K562 (cell line): ENCODE measurements around the gene PRR19. TPM values are rescaled to one million over a fixed set of nuclear protein-coding genes. Genes with fewer than 3 reads are reported as not detected.

Experiments
- ATAC-seq: fragments of 200-7000 bp; cut with Tn5 transposase; 3 replicates; pipeline ENCODE4 v1.9.1; 2020; ENCODE audit warnings: moderate library complexity
- BruUV-seq: library from RNA; stranded (reverse); fragments of 400-500 nt; replicated peaks from 2 replicates; lab custom pipeline; 2021; lab: Mats Ljungman, UMichigan
- CTCF ChIA-PET: fragments of 300-600 bp; formaldehyde crosslinking; extraction: SDS; loops from one replicate; lab custom pipeline; 2021; ENCODE audit warnings: low intra/inter-chr PET ratio; lab: Yijun Ruan, JAX
- POLR2A ChIA-PET: fragments of 300-600, 350-650 bp; sonication (Branson Sonifier 250); formaldehyde crosslinking; extraction: SDS; loops from one replicate; lab custom pipeline; 2021; ENCODE audit warnings: antibody characterized with exemption, inconsistent platforms; lab: Yijun Ruan, JAX
- DNase-seq, 4 experiments: peaks; one replicate each; pipeline versions ENCODE4 v3.0.0 to v3.0.0-alpha.2; 2011 to 2018; ENCODE audit warnings: low spot score in 3 of 4, mixed read lengths in 3 of 4; ENCODE audit errors: extremely low read depth in 1 of 4
- FAIRE-seq: peaks from 2 replicates; lab custom pipeline; 2011; peaks lifted over from hg19 to GRCh38; lab: Jason Lieb, UNC
- H2AFZ ChIP-seq: 2 replicates; pipeline ENCODE4 v1.6.0; 2011; ENCODE audit warnings: low read depth, low read length, control low read depth, inconsistent platforms
- H3K27ac ChIP-seq: fragments of 200-600 bp; 3 replicates; pipeline ENCODE4 v1.8.0; 2011; ENCODE audit warnings: low read depth, mild to moderate bottlenecking, control low read depth, inconsistent platforms, low read length, moderate library complexity, mixed read lengths; ENCODE audit errors: extremely low read depth
- H3K27me3 ChIP-seq, 2 experiments: fragments of 300-600 bp in 1 of 2; 2 replicates in 1 of 2; 3 replicates in 1 of 2; pipeline versions ENCODE4 v1.6.0 to v1.8.0; 2011; ENCODE audit warnings: inconsistent platforms in 2 of 2, low read length in 2 of 2, mild to moderate bottlenecking in 1 of 2, mixed read lengths in 1 of 2, moderate library complexity in 1 of 2; ENCODE audit not compliant: control insufficient read depth in 2 of 2, insufficient read depth in 2 of 2
- H3K36me3 ChIP-seq: fragments of 300-600 bp; 3 replicates; pipeline ENCODE4 v1.8.0; 2011; ENCODE audit warnings: mild to moderate bottlenecking, low read length, inconsistent platforms; ENCODE audit not compliant: control insufficient read depth, insufficient read depth
- H3K4me1 ChIP-seq, 2 experiments: fragments of 200-600 bp in 1 of 2; replicated peaks in 1 of 2; 2 replicates in 1 of 2; 3 replicates in 1 of 2; pipeline versions ENCODE4 v1.5.1 to v1.8.0; 2011; ENCODE audit warnings: inconsistent platforms in 2 of 2, low read length in 2 of 2, mild to moderate bottlenecking in 1 of 2, mixed read lengths in 1 of 2, moderate library complexity in 1 of 2; ENCODE audit not compliant: control insufficient read depth in 2 of 2, insufficient read depth in 2 of 2
- H3K4me2 ChIP-seq: 2 replicates; pipeline ENCODE4 v1.6.1; 2011; ENCODE audit warnings: low read length, control low read depth, inconsistent platforms, mixed read lengths; ENCODE audit not compliant: insufficient read depth
- H3K4me3 ChIP-seq: fragments of 200-600 bp; sonication (generic), shearing (Covaris generic); 2 replicates; pipeline ENCODE4 v1.5.1; 2016; ENCODE audit warnings: control low read depth, inconsistent platforms
- H3K79me2 ChIP-seq: fragments of 200-600 bp; 3 replicates; pipeline ENCODE4 v1.8.0; 2011; ENCODE audit warnings: low read length, inconsistent platforms; ENCODE audit not compliant: control insufficient read depth, insufficient read depth
- H3K9ac ChIP-seq, 2 experiments: 2 replicates each; pipeline versions ENCODE4 v1.6.0 to v1.6.1; 2011; ENCODE audit warnings: low read depth in 2 of 2, low read length in 2 of 2, control low read depth in 1 of 2, inconsistent platforms in 1 of 2, mild to moderate bottlenecking in 1 of 2, mixed read lengths in 1 of 2; ENCODE audit not compliant: insufficient read depth in 1 of 2
- H3K9me1 ChIP-seq: one replicate; pipeline ENCODE4 v1.6.0; 2011; ENCODE audit warnings: inconsistent platforms, mild to moderate bottlenecking, low read length, moderate library complexity; ENCODE audit not compliant: control insufficient read depth, insufficient read depth
- H3K9me3 ChIP-seq: replicated peaks from 2 replicates; pipeline ENCODE4 v1.5.1; 2011; ENCODE audit warnings: low read depth, low read length, inconsistent platforms; ENCODE audit not compliant: control insufficient read depth, insufficient read depth
- H4K20me1 ChIP-seq: replicated peaks from 2 replicates; pipeline ENCODE4 v1.6.1; 2011; ENCODE audit warnings: low read length, inconsistent platforms, mixed read lengths; ENCODE audit not compliant: control insufficient read depth, insufficient read depth
- FOXK2 ChIP-seq, 2 experiments: fragments of 450-650 bp; IDR thresholded peaks in 1 of 2; conservative IDR thresholded peaks in 1 of 2; 2 replicates each; pipeline ENCODE4 v1.6.1; 2016; ENCODE audit warnings: low read depth in 2 of 2, mild to moderate bottlenecking in 1 of 2
- FOXM1 ChIP-seq, 2 experiments: fragments of 450-650 bp in 1 of 2; sonication (generic) in 1 of 2; formaldehyde crosslinking in 1 of 2; IDR thresholded peaks; 2 replicates each; pipeline versions ENCODE4 v1.6.1 to v1.9.0; 2017 to 2022; ENCODE audit warnings: low read depth in 2 of 2, mild to moderate bottlenecking in 2 of 2, missing genetic modification reagents in 1 of 2, moderate library complexity in 1 of 2
- HLTF ChIP-seq: fragments of 450-650 bp; IDR thresholded peaks from 2 replicates; pipeline ENCODE4 v1.6.1; 2016
- MIER1 ChIP-seq: fragments of 450-650 bp; IDR thresholded peaks from 2 replicates; pipeline ENCODE4 v1.6.1; 2016; ENCODE audit warnings: antibody characterized with exemption, mild to moderate bottlenecking, low read depth
- MLX ChIP-seq, 2 experiments: fragments of 450-650 bp in 1 of 2; sonication (generic) in 1 of 2; formaldehyde crosslinking; conservative IDR thresholded peaks; 2 replicates each; pipeline versions ENCODE4 v1.4.0 to v1.8.1; 2020 to 2022; ENCODE audit warnings: mild to moderate bottlenecking in 1 of 2, missing genetic modification reagents in 1 of 2
- MYBL2 ChIP-seq, 2 experiments: fragments of 450-650 bp in 1 of 2; sonication (generic) in 1 of 2; formaldehyde crosslinking in 1 of 2; IDR thresholded peaks; 2 replicates each; pipeline versions ENCODE4 v1.6.1 to v1.8.1; 2017 to 2022; ENCODE audit warnings: borderline replicate concordance in 1 of 2, inconsistent platforms in 1 of 2, low read depth in 1 of 2, mild to moderate bottlenecking in 1 of 2, missing genetic modification reagents in 1 of 2, moderate library complexity in 1 of 2
- PTRF ChIP-seq: fragments of 450-650 bp; IDR thresholded peaks from 2 replicates; pipeline ENCODE4 v1.6.1; 2016; ENCODE audit warnings: mild to moderate bottlenecking, missing genetic modification characterization, missing compliant biosample characterization
- RAD51 ChIP-seq: fragments of 450-650 bp; IDR thresholded peaks from 2 replicates; pipeline ENCODE4 v1.7.1; 2016; ENCODE audit warnings: low read depth, mild to moderate bottlenecking, borderline replicate concordance
- RBM14 ChIP-seq: fragments of 200-400 bp; formaldehyde crosslinking; IDR thresholded peaks from 2 replicates; pipeline ENCODE4 v1.6.1; 2018; ENCODE audit warnings: low read depth, mild to moderate bottlenecking, low read length, moderate library complexity, borderline replicate concordance; ENCODE audit not compliant: insufficient read depth
- SMC3 ChIP-seq: conservative IDR thresholded peaks from 2 replicates; pipeline ENCODE4 v1.6.1; 2011; ENCODE audit warnings: low read depth, low read length, improper control_type of control experiment; ENCODE audit not compliant: insufficient read depth
- TGIF2 ChIP-seq: sonication (generic); formaldehyde crosslinking; IDR thresholded peaks from 2 replicates; pipeline ENCODE4 v1.8.1; 2022; ENCODE audit warnings: mild to moderate bottlenecking, missing genetic modification reagents, moderate library complexity
- WHSC1 ChIP-seq: IDR thresholded peaks from one replicate; pipeline ENCODE4 v1.6.1; 2012; ENCODE audit warnings: low read length, control low read depth, inconsistent platforms
- XRCC3 ChIP-seq: fragments of 450-650 bp; IDR thresholded peaks from 2 replicates; pipeline ENCODE4 v1.6.1; 2017; ENCODE audit warnings: mild to moderate bottlenecking, moderate library complexity
- ZBTB17 ChIP-seq: fragments of 450-650 bp; formaldehyde crosslinking; IDR thresholded peaks from 2 replicates; pipeline ENCODE4 v1.4.0; 2020; ENCODE audit warnings: mild to moderate bottlenecking
- ZBTB2 ChIP-seq: fragments of 450-650 bp; IDR thresholded peaks from 2 replicates; pipeline ENCODE4 v1.6.1; 2016; ENCODE audit warnings: antibody characterized with exemption
- ZNF766 ChIP-seq: fragments of 200-800 bp; sonication (Bioruptor generic); conservative IDR thresholded peaks from 2 replicates; pipeline ENCODE4 v1.6.1; 2016; ENCODE audit warnings: missing genetic modification characterization, missing compliant biosample characterization
- WGBS: fragments of 100-300 bp; shearing (Covaris generic); methylation state at CpG from one replicate; pipeline ENCODE4 v1.1.6; 2016; ENCODE audit warnings: low coverage, mixed read lengths; ENCODE audit not compliant: insufficient coverage; ENCODE audit errors: missing lambda C conversion rate; 5-methylcytosine and 5-hydroxymethylcytosine counted together
- in situ Hi-C: fragments of 300-500 bp; cut with MboI; formaldehyde crosslinking; loops from 4 replicates; pipeline ENCODE4 v1.15.0; 2018; ENCODE audit warnings: inconsistent platforms, mixed read lengths
- intact Hi-C: fragments of 100-400 bp; cut with micrococcal nuclease; formaldehyde crosslinking; loops from 2 replicates; pipeline ENCODE4 v1.14.2; 2022
- polyA plus RNA-seq, 8 experiments: library from polyadenylated mRNA; depleted of rRNA in 4 of 8; stranded (reverse) in 5 of 8; unstranded in 3 of 8; fragments of >200 nt; fragmentation: Nextera tagmentation in 2 of 8; fragmentation: Illumina TruSeq in 1 of 8; extraction: Ambion mirVana in 2 of 8; extraction: Trizol in 1 of 8; gene quantifications; 2 replicates each; pipeline versions ENCODE4 v1.2.1 to v1.2.3, GENCODE V29; 2011 to 2014; ENCODE audit warnings: inconsistent platforms in 1 of 8, missing spikeins in 1 of 8
- total RNA-seq, 7 experiments: library from RNA; depleted of rRNA in 6 of 7; stranded (reverse); fragments of >200 nt in 6 of 7; fragmentation: Illumina TruSeq in 2 of 7; extraction: Trizol in 2 of 7; gene quantifications; 2 replicates each; pipeline versions ENCODE4 v1.2.1 to v1.2.3, GENCODE V29; 2011 to 2021; ENCODE audit warnings: low replicate concordance in 1 of 7

The PRR19 gene
- total and polyA plus RNA-seq, 9 of the 15 experiments (the other 6 are each of a cell fraction or from before 2014, with no cell fraction given), result 0.10 to 1.6 (median 0.54) TPM

GRCh38 chr19:42327381-42327780, 25.4 kb downstream of the PRR19 start:
- H3K9me1 ChIP-seq, result no peaks in the 10 kb centered on the region
- H4K20me1 ChIP-seq, result no peaks in the 10 kb centered on the region; the same call in 1 of the 2 replicates
- no peak overlapping the region for H2AFZ ChIP-seq
- ChIA-PET POLR2A (interaction anchor here (0.6 to 1.5 kb wide), 2 partner anchors 25 to 26 kb away, joined by 3 read pairs; partner anchors contain the start of genes PAFAH1B3 and PRR19), CTCF (no interaction called here)
- H3K36me3 ChIP-seq, result no peaks in the 10 kb centered on the region
- WGBS, result 88% methylated on average over 4 of the region's 5 CpGs
- ATAC-seq (no peak), DNase-seq (no peak), FAIRE-seq (no peak)
- TF ChIP-seq WHSC1, result no peak
- no peak for TF ChIP-seq XRCC3
- no peak for TF ChIP-seq ZBTB17 (CRISPR knock-in tag)
- no peak for TF ChIP-seq SMC3
- TF ChIP-seq RBM14, result no peak
- TF ChIP-seq TGIF2 (CRISPR knock-in tag), result no peak
- TF ChIP-seq ZBTB2, result no peak
- TF ChIP-seq PTRF (tag), result no peak
- no peak for TF ChIP-seq MLX (CRISPR knock-in tag; conservative IDR thresholded peaks at IDR 0.05)
- TF ChIP-seq FOXM1 (IDR thresholded peaks at IDR 0.05; ENCODE audit: low read depth), result no peak
- no peak for TF ChIP-seq FOXM1 (CRISPR knock-in tag; IDR thresholded peaks at IDR 0.05; ENCODE audit: low read depth)
- TF ChIP-seq FOXK2 (conservative IDR thresholded peaks at IDR 0.05 in 1 of 2, IDR thresholded peaks at IDR 0.05 in 1 of 2; ENCODE audit: low read depth in 2 of 2), result no peak
- TF ChIP-seq ZNF766 (CRISPR knock-in tag), result no peak
- TF ChIP-seq RAD51, result no peak
- no peak for TF ChIP-seq MYBL2 (IDR thresholded peaks at IDR 0.05; ENCODE audit: low read depth)
- no peak for TF ChIP-seq MYBL2 (CRISPR knock-in tag; IDR thresholded peaks at IDR 0.05; ENCODE audit: borderline replicate concordance)
- no peak for TF ChIP-seq HLTF
- TF ChIP-seq MIER1, result no peak
- H3K4me2 ChIP-seq, result no peak overlapping the region
- peaks cover 8 to 27% of the 10 kb centered on the region in 2 experiments; a peak in 4 of 5 replicates for H3K4me1 ChIP-seq
- no peak overlapping the region; a peak in 1 of 4 replicates for H3K9ac ChIP-seq
- intact Hi-C loops, result loop anchor here (10.0 kb wide), 2 partner anchors 107 to 193 kb away; partner anchors contain the start of gene POU2F2
- H3K27me3 ChIP-seq, result no peaks in the 10 kb centered on the region
- no peaks in the 10 kb centered on the region for H3K9me3 ChIP-seq
- in situ Hi-C loops, result loop anchor here (10.0 kb wide), 1 partner anchor 193 kb away; the partner anchor contains the start of gene POU2F2
- H3K4me3 ChIP-seq, result no peak overlapping the region
- BruUV-seq, result no TSS peak
- H3K79me2 ChIP-seq, result peaks cover 20% of the 10 kb centered on the region
- no peak overlapping the region for H3K27ac ChIP-seq
